Ascending aorta (tissue), 1 donor: ENCODE measurements around the gene UPK3BL1. TPM values are rescaled to one million over a fixed set of nuclear protein-coding genes. Genes with fewer than 3 reads are reported as not detected.

Experiments used
- total RNA-seq: library from RNA; depleted of rRNA; stranded (reverse); fragments of >200 nt; gene quantifications from one replicate; pipeline ENCODE4 v1.1.0, GENCODE V29; 2016

UPK3BL1 gene
- total RNA-seq, 1 donor from 2014 or later = 28.5 TPM

Other genes starting within 250 kb of the UPK3BL1 start
- 23.6 TPM for gene PRKRIP1, start 246.4 kb downstream of the UPK3BL1 start, total RNA-seq
- gene ORAI2, start 209.2 kb downstream of the UPK3BL1 start, total RNA-seq = 45.1 TPM
- gene ALKBH4, start 177.9 kb downstream of the UPK3BL1 start, total RNA-seq = 26.4 TPM
- 24.4 TPM for gene LRWD1, start 177.8 kb downstream of the UPK3BL1 start, total RNA-seq
- gene POLR2J, start 163.9 kb downstream of the UPK3BL1 start, total RNA-seq = 40.8 TPM
- 143 TPM for gene RASA4B, start 125.0 kb downstream of the UPK3BL1 start, total RNA-seq
- 43.5 TPM for gene UPK3BL2, start 99.1 kb downstream of the UPK3BL1 start, total RNA-seq
- not detected for gene SPDYE2, start 91.6 kb downstream of the UPK3BL1 start, total RNA-seq
- gene POLR2J3, start 70.2 kb downstream of the UPK3BL1 start, total RNA-seq = 1.5 TPM
- gene RASA4, start 26.0 kb downstream of the UPK3BL1 start, total RNA-seq = 815 TPM
- not detected for gene SPDYE2B, start 7.5 kb upstream of the UPK3BL1 start, total RNA-seq
- not detected for gene POLR2J2, start 28.9 kb upstream of the UPK3BL1 start, total RNA-seq
- 28.9 TPM for gene FAM185A, start 106.2 kb upstream of the UPK3BL1 start, total RNA-seq